HG03575 (cell line): ENCODE results near the gene TIGD4.

Experiments
- ATAC-seq: cut with Tn5 transposase; IDR thresholded peaks from one replicate; pipeline ENCODE4 v1.9.1; 2021; ENCODE audit not compliant: unreplicated experiment, insufficient number of reproducible peaks, low FRiP score; ENCODE audit errors: extremely low read depth

TIGD4 gene

DNA sequence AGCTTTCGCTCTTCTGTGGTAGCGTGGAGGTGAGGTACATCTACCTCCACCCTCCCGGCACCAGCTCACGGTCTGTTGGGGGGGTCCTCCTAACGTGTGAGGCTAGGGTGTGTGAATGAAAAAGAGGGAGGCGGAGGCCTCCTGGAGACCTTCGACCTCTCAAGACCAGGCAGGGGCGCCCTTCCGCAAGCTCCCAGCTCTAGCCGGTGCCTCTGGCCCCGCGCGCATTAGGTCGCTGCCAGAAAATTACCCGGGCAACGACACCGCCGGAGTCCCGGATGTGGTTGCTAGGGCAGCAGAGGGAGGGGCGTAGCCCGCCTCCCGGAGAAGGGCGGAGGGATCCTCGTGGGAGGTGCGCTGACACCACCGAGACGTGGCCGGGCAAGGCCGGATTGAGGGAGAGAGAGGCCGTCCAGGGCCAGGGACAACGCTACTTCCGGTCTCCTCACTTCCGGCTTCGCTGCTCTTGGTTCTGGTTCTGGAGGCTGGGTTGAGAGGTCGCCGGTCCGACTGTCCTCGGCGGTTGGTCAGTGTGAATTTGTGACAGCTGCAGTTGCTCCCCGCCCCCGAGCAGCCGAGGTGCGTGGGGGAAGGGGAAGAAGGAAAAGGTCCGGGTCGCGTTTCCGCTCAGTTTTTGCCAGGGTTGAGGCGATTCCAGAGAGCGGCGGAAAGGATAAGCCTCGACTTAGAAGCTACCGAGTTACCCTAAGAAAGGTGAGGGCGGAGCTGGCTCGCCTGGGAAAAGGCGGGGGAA lies at the start of gene TIGD4, which contains the start of gene ARFIP1:
TIGD4 (minus strand) TSS at position 218 of the 754 bp plus-strand sequence. CDS start 8,726 bp downstream, outside the sequence.
ARFIP1 (plus strand) TSS at position 442 of the 754 bp plus-strand sequence. CDS start 49,680 bp downstream, outside the sequence.
- peak; percentile 88 for ATAC-seq

DNA sequence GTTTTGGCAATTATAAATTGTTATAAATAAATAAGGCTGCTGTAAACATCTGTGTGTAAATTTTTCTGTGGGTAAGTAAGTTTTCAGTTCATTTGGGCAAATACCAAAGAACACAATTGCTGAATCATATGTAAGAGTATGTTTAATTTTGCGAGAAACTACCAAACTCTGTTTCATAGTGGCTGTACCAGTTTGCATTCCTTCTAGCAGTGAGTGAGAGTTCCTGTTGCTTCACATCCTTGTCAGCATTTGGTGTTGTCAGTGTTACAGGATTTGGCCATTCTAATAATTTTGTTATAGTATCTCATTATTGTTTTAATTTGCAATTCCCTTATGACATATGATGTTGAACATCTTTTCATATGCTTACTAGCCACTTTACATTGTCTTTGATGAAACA lies 48.6 kb upstream of the TIGD4 start:
- ATAC-seq, result no peak

- no peak for ATAC-seq
Measured at GRCh38 chr4:152825336-152825735, 45.8 kb upstream of the TIGD4 start.

- ATAC-seq, result no peak
Measured at GRCh38 chr4:152824561-152824960, 45.0 kb upstream of the TIGD4 start.

DNA sequence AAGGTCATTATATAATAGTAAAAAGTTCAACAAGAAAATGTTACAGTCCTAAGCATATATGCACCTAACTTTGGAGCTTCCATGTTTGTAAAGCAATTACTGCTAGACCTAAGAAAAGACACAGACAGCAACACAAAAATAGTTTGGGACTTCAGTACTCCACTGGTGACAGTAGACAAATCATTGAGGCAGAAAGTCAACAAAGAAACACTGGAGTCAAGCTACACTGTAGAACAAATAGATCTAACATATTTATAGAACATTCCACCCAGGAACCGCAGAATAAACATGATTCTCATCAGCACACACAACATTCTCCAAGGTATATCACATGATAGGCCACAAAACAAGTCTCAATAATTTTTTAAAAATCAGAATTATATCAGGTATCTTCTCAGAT lies 42.8 kb upstream of the TIGD4 start:
- no peak for ATAC-seq

DNA sequence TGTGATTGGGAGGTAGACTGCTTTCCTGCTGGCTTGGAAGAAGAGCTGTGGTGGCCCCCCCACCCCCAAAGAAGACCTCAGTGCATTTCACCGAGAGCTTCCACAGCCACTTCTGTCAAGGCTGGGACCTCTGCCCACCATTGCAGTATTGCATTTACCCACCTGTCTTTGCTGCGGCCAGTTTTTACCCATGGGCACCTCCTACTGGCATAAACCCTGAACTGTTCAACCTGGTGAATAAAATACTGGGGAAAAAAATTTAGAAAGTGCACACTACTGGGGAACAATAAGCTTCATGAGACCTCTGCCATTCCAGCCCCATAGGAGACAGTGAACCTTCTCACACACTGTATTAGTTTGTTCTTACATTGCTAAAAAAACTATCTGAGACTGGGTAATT lies 40.5 kb upstream of the TIGD4 start:
- ATAC-seq, result no peak

- no peak for ATAC-seq
Measured at GRCh38 chr4:152819026-152819645, 39.6 kb upstream of the TIGD4 start.

DNA sequence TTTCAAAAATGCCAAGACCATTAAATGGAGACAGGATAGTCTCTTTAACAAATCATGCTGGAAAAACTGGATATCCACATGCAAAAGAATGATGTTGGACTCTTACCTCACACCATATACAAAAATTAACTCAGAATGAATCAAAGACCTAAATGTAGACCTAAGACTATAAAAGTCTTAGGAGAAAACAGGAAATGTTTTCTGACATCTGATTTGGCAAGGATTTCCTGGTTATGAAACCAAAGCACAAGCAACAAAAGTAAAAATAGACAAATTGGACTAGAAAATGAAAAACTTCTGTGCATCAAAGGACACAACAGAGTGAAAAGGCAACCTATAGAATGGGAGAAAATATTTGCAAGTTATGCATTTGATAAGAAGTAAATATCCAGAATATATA lies 37.8 kb upstream of the TIGD4 start:
- ATAC-seq, result no peak

- ATAC-seq, result no peak
Measured at GRCh38 chr4:152815078-152815477, 35.5 kb upstream of the TIGD4 start.

GRCh38 chr4:152810715-152811287 lies 31.3 kb upstream of the TIGD4 start:
- no peak for ATAC-seq

- no peak for ATAC-seq
Measured at GRCh38 chr4:152808670-152809069, 29.1 kb upstream of the TIGD4 start.

DNA sequence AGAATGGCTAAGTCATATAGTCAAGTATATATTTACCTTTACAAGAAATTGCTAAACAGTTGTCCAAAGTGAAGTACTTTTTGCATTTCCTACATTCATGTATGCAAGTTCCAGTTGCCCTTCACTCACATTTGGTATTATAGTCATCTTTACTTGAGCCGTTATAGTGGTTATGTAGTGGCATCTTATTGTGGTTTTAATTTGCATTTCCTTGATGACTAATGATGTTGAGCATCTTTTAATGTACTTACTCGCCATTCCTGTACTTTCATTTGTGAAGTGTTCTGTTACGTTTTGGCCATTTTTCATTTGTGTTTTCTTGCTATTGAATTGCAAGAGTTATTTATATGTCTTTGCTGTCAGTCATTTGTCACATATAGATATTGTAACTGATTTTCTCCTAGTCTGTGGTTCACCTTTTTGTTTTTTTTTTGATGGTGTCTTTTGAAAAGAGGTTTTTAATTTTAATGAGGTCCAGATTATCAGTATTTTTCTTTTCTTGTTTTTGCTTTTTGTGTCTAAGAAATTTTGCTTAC lies 27.8 kb upstream of the TIGD4 start:
- no peak for ATAC-seq

GRCh38 chr4:152806501-152807125 lies 27.1 kb upstream of the TIGD4 start:
- no peak for ATAC-seq

- no peak for ATAC-seq
Measured at GRCh38 chr4:152805818-152806217, 26.3 kb upstream of the TIGD4 start.

- no peak for ATAC-seq
Measured at GRCh38 chr4:152805071-152805650, 25.6 kb upstream of the TIGD4 start.

DNA sequence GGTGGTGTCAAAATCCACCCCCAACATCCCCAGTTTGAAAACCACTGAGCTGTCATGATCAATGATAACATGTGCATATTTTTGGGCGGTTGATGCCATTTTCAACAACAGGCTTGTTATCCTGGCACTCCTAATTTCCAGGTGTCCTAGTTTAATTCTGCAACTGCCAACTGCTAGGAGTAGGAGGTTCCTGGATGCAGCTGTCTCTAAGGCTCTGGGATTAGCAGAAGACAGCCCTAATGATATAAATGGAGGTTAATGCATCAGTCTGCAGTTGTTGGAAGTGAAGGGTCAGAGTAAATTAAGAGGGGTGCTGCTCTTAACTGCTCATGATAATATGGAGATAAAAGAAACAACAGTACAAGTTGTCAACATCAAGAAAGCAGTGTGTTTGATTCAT lies 24.0 kb upstream of the TIGD4 start:
- ATAC-seq, result no peak

- ATAC-seq, result no peak
Measured at GRCh38 chr4:152795891-152796290, 16.4 kb upstream of the TIGD4 start.

- no peak for ATAC-seq
Measured at GRCh38 chr4:152786627-152787026, 7.1 kb upstream of the TIGD4 start.
